HAP-1 (cell line): ENCODE results near the gene EME2.
"Not testable (repeated sequence)": the region's sequence is repeated elsewhere in the genome, so short reads cannot be mapped to it uniquely, and the experiment has no call there.

Experiments
- DNase-seq, 2 experiments: peaks; one replicate each; pipeline ENCODE4 v3.0.0-alpha.2; 2016 to 2020; ENCODE audit warnings: low spot score in 2 of 2
- H3K27me3 ChIP-seq: fragments of 250-450 bp; sonication (Bioruptor Pico); 2 replicates; pipeline ENCODE4 v1.5.1; 2020; ENCODE audit warnings: low read depth, mild to moderate bottlenecking, moderate library complexity
- H3K36me3 ChIP-seq: fragments of 250-450 bp; sonication (Bioruptor Pico); replicated peaks from 2 replicates; pipeline ENCODE4 v1.5.1; 2020; ENCODE audit warnings: mild to moderate bottlenecking
- H3K4me1 ChIP-seq: fragments of 250-450 bp; sonication (Bioruptor Pico); 2 replicates; pipeline ENCODE4 v1.5.1; 2020; ENCODE audit warnings: mild to moderate bottlenecking
- H3K4me3 ChIP-seq: fragments of 250-450 bp; sonication (Bioruptor Pico); 2 replicates; pipeline ENCODE4 v1.5.1; 2020; ENCODE audit warnings: mild to moderate bottlenecking, moderate library complexity
- H3K9me3 ChIP-seq: fragments of 250-450 bp; sonication (Bioruptor Pico); 2 replicates; pipeline ENCODE4 v1.5.1; 2020; ENCODE audit warnings: mild to moderate bottlenecking, moderate library complexity
- in situ Hi-C: fragments of 300-500 bp; cut with MboI; formaldehyde crosslinking; loops from 3 replicates; pipeline ENCODE4 v1.14.3; 2020; ENCODE audit warnings: low sequenced_read_pairs, inconsistent platforms, mixed read lengths

The EME2 gene

GRCh38 chr16:1772362-1772907 lies at the start of gene EME2:
Gene EME2 (plus strand): TSS chr16:1772810. CDS start chr16:1773228, 418 bp downstream.
- in situ Hi-C loops, result loop anchor here (5.0 kb wide), 1 partner anchor 65 kb away; the partner anchor contains the start of gene MAPK8IP3

GRCh38 chr16:1723450-1724147 lies 49.0 kb upstream of the EME2 start:
- in situ Hi-C loops, result no loop called here
- peaks cover 18% of the 10 kb centered on the region for H3K36me3 ChIP-seq
- peak; percentile 34 to 71 for DNase-seq
- H3K4me3 ChIP-seq, result no peak overlapping the region
- no peaks in the 10 kb centered on the region for H3K27me3 ChIP-seq
- peaks cover 6% of the 10 kb centered on the region; the same call in 1 of the 2 replicates for H3K4me1 ChIP-seq
- no peaks in the 10 kb centered on the region for H3K9me3 ChIP-seq

More at GRCh38 chr16:1772362-1772907, at the start of gene EME2:
- H3K9me3 ChIP-seq, result no peaks in the 10 kb centered on the region
- no peak for DNase-seq
- H3K27me3 ChIP-seq, result no peaks in the 10 kb centered on the region
- H3K36me3 ChIP-seq, result peaks cover 57% of the 10 kb centered on the region
- H3K4me1 ChIP-seq, result peaks cover 6% of the 10 kb centered on the region; the same call in 1 of the 2 replicates
- peak within 1 kb of the TSS; percentile 86 for H3K4me3 ChIP-seq

- H3K27me3 ChIP-seq, result no peaks in the 10 kb centered on the region
- H3K4me1 ChIP-seq, result peaks cover 6% of the 10 kb centered on the region; the same call in 1 of the 2 replicates
- in situ Hi-C loops, result no loop called here
- H3K4me3 ChIP-seq, result no peak overlapping the region
- H3K9me3 ChIP-seq, result no peaks in the 10 kb centered on the region
- peaks cover 24% of the 10 kb centered on the region for H3K36me3 ChIP-seq
- DNase-seq, result no peak
These were observed 48.1 kb upstream of the EME2 start for GRCh38 chr16:1724491-1724890.

- in situ Hi-C loops, result no loop called here
- peaks cover 6% of the 10 kb centered on the region; the same call in 1 of the 2 replicates for H3K4me1 ChIP-seq
- no peaks in the 10 kb centered on the region for H3K27me3 ChIP-seq
- no peak for DNase-seq
- peaks cover 24% of the 10 kb centered on the region for H3K36me3 ChIP-seq
- no peaks in the 10 kb centered on the region for H3K9me3 ChIP-seq
- H3K4me3 ChIP-seq, result no peak overlapping the region
These were observed 45.7 kb upstream of the EME2 start for GRCh38 chr16:1726661-1727502.

GRCh38 chr16:1727651-1728624 lies 44.7 kb upstream of the EME2 start:
- Histone ChIP-seq H3K36me3 (peaks cover 24% of the 10 kb centered on the region), H3K9me3 (no peaks in the 10 kb centered on the region), H3K4me3 (no peak overlapping the region), H3K4me1 (peaks cover 6% of the 10 kb centered on the region; the same call in 1 of the 2 replicates), H3K27me3 (no peaks in the 10 kb centered on the region)
- no peak for DNase-seq
- in situ Hi-C loops, result no loop called here

- peaks cover 29% of the 10 kb centered on the region for H3K36me3 ChIP-seq
These were observed 43.6 kb upstream of the EME2 start for GRCh38 chr16:1729026-1729425.

GRCh38 chr16:1729445-1729844 lies 43.2 kb upstream of the EME2 start:
- Histone ChIP-seq H3K27me3 (no peaks in the 10 kb centered on the region), H3K4me3 (no peak overlapping the region), H3K36me3 (peaks cover 28% of the 10 kb centered on the region), H3K9me3 (no peaks in the 10 kb centered on the region), H3K4me1 (no peaks in the 10 kb centered on the region)
- DNase-seq, result no peak
- in situ Hi-C loops, result no loop called here

More at GRCh38 chr16:1729026-1729425, 43.6 kb upstream of the EME2 start:
- Histone ChIP-seq H3K4me1 (no peaks in the 10 kb centered on the region), H3K9me3 (no peaks in the 10 kb centered on the region), H3K4me3 (no peak overlapping the region), H3K27me3 (no peaks in the 10 kb centered on the region)
- DNase-seq, result no peak
- in situ Hi-C loops, result no loop called here

GRCh38 chr16:1731073-1731472 lies 41.5 kb upstream of the EME2 start:
- no peak for DNase-seq
- Histone ChIP-seq H3K4me1 (no peaks in the 10 kb centered on the region), H3K36me3 (peaks cover 20% of the 10 kb centered on the region), H3K9me3 (no peaks in the 10 kb centered on the region), H3K27me3 (no peaks in the 10 kb centered on the region), H3K4me3 (no peak overlapping the region)
- in situ Hi-C loops, result no loop called here

- DNase-seq, result no peak
- no peaks in the 10 kb centered on the region for H3K27me3 ChIP-seq
- H3K4me3 ChIP-seq, result no peak overlapping the region
- H3K36me3 ChIP-seq, result peaks cover 17% of the 10 kb centered on the region
- H3K4me1 ChIP-seq, result no peaks in the 10 kb centered on the region
- in situ Hi-C loops, result no loop called here
- no peaks in the 10 kb centered on the region for H3K9me3 ChIP-seq
These were observed 41.0 kb upstream of the EME2 start for GRCh38 chr16:1731603-1732002.

GRCh38 chr16:1732071-1732470 lies 40.5 kb upstream of the EME2 start:
- DNase-seq, result no peak
- Histone ChIP-seq H3K27me3 (no peaks in the 10 kb centered on the region), H3K36me3 (peaks cover 15% of the 10 kb centered on the region), H3K9me3 (no peaks in the 10 kb centered on the region), H3K4me1 (no peaks in the 10 kb centered on the region), H3K4me3 (no peak overlapping the region)
- in situ Hi-C loops, result no loop called here

GRCh38 chr16:1732551-1732987 lies 40.0 kb upstream of the EME2 start:
- H3K4me3 ChIP-seq, in situ Hi-C loops, DNase-seq, H3K9me3 ChIP-seq, H3K4me1 ChIP-seq, H3K27me3 ChIP-seq: not testable (repeated sequence)
- H3K36me3 ChIP-seq, result peaks cover 14% of the 10 kb centered on the region

GRCh38 chr16:1734123-1734522 lies 38.5 kb upstream of the EME2 start:
- in situ Hi-C loops, result no loop called here
- no peak for DNase-seq
- H3K4me1 ChIP-seq, result no peaks in the 10 kb centered on the region
- peaks cover 8% of the 10 kb centered on the region for H3K36me3 ChIP-seq
- H3K27me3 ChIP-seq, result no peaks in the 10 kb centered on the region
- no peak overlapping the region for H3K4me3 ChIP-seq
- H3K9me3 ChIP-seq, result no peaks in the 10 kb centered on the region

- H3K36me3 ChIP-seq, result peaks cover 5% of the 10 kb centered on the region
- H3K4me3 ChIP-seq, result no peak overlapping the region
- DNase-seq, result no peak
- no peaks in the 10 kb centered on the region for H3K9me3 ChIP-seq
- no peaks in the 10 kb centered on the region for H3K4me1 ChIP-seq
- in situ Hi-C loops, result no loop called here
- no peaks in the 10 kb centered on the region for H3K27me3 ChIP-seq
These were observed 37.8 kb upstream of the EME2 start for GRCh38 chr16:1734816-1735215.
